Osteoblast (primary cell): Measurements from ENCODE around the gene ZNF185. TPM values are rescaled to one million over a fixed set of nuclear protein-coding genes. Genes with fewer than 3 reads are reported as not detected.

ENCODE experiments used
- DNase-seq: peaks from one replicate; pipeline ENCODE4 v3.0.0; 2011; ENCODE audit warnings: low spot score, mixed read lengths; ENCODE audit not compliant: insufficient read length; ENCODE audit errors: missing footprints
- H2AFZ ChIP-seq: 2 replicates; pipeline ENCODE4 v1.6.0; 2011; ENCODE audit warnings: mild to moderate bottlenecking, low read length
- H3K27ac ChIP-seq: 2 replicates; pipeline ENCODE4 v1.5.1; 2011; ENCODE audit warnings: mild to moderate bottlenecking, low read depth, low read length, moderate library complexity
- H3K27me3 ChIP-seq: 2 replicates; pipeline ENCODE4 v1.6.0; 2012; ENCODE audit warnings: mild to moderate bottlenecking, control low read depth, inconsistent platforms, low read length, moderate library complexity; ENCODE audit not compliant: insufficient read depth
- H3K36me3 ChIP-seq: 2 replicates; pipeline ENCODE4 v1.5.1; 2011; ENCODE audit warnings: mild to moderate bottlenecking, low read length, control low read depth, moderate library complexity; ENCODE audit not compliant: insufficient read depth
- H3K4me1 ChIP-seq: 2 replicates; pipeline ENCODE4 v1.5.1; 2011; ENCODE audit warnings: mild to moderate bottlenecking, low read length, control low read depth, moderate library complexity; ENCODE audit not compliant: insufficient read depth
- H3K4me2 ChIP-seq: 2 replicates; pipeline ENCODE4 v1.6.0; 2011; ENCODE audit warnings: mild to moderate bottlenecking, low read length; ENCODE audit not compliant: insufficient read depth
- H3K4me3 ChIP-seq: fragments of 200-600 bp; sonication (generic); 3 replicates; pipeline ENCODE4 v1.5.1; 2012; ENCODE audit warnings: mild to moderate bottlenecking, low read length, inconsistent platforms; ENCODE audit not compliant: insufficient read depth
- H3K79me2 ChIP-seq: 2 replicates; pipeline ENCODE4 v1.6.0; 2012; ENCODE audit warnings: mild to moderate bottlenecking, low read length, control low read depth, inconsistent platforms; ENCODE audit not compliant: insufficient read depth
- H3K9me3 ChIP-seq: 2 replicates; pipeline ENCODE4 v1.5.1; 2011; ENCODE audit warnings: low read depth, low read length, control low read depth
- H4K20me1 ChIP-seq: 2 replicates; pipeline ENCODE4 v1.6.0; 2012; ENCODE audit warnings: mild to moderate bottlenecking, low read length, control low read depth; ENCODE audit not compliant: insufficient read depth
- total RNA-seq: library from RNA; depleted of rRNA; stranded (reverse); fragments of >200 nt; gene quantifications from 2 replicates; pipeline ENCODE4 v1.2.3, GENCODE V29; 2012
- TF ChIP-seq, protein P1 (sequence below): IDR thresholded peaks from 2 replicates; pipeline ENCODE4 v1.5.1; 2011; ENCODE audit warnings: mild to moderate bottlenecking, low read depth, low read length, moderate library complexity; ENCODE audit errors: extremely low read depth

Gene ZNF185
- 1.1 and 1.2 TPM in 2 replicates for total RNA-seq

DNA sequence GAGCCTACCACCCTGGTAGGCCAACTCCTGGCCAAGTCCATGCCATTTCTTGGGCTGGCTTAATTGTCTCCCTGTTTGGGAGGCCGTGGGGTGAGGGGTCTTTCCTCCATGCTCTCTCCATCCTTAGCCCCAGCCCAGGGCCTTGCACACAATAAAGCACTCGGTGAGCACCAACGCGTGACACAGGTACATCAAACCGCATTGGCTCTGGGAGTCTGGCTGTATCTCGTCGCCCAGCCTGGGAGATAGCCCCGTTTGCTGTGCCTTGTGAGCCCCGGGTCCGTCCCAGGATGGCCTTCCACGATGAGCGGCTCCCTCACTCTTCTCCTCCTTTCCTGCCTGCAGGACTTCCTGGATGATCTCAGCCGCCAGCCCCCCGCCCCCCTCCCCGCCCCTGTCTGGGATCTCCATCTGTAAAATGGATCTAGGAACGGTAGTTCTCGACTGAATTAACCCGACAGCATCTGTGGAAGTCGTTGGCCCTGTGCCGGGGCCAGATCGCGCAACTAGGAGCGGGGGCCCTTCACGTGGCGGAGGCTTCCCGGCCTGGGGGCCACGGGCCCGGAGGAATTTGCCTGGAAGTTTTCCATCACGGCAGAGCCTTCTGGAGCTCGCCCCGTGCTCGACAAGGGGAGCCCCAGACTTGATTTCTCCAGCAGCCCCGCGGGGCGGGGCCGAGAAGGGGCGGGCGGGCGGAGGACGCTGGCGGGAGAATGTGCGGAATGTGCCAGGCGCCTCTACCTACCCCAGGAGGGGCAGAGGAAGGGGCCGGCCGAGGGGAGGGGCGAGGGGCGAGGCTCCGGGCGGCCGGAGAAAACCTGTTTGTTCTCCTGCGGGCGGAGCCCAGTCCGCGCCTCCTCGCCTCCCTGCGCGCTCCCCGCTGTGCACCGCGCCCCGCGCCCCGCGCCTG lies at the start of gene ZNF185:
Gene ZNF185 (plus strand): TSS at position 846 of the 910 bp plus-strand sequence. CDS start 16,423 bp downstream, outside the sequence.
- no peaks in the 10 kb centered on the region for H4K20me1 ChIP-seq
- H3K79me2 ChIP-seq = no peaks in the 10 kb centered on the region
- H3K4me3 ChIP-seq = peak within 1 kb of the TSS; percentile 43
- TF ChIP-seq, protein P1, sequence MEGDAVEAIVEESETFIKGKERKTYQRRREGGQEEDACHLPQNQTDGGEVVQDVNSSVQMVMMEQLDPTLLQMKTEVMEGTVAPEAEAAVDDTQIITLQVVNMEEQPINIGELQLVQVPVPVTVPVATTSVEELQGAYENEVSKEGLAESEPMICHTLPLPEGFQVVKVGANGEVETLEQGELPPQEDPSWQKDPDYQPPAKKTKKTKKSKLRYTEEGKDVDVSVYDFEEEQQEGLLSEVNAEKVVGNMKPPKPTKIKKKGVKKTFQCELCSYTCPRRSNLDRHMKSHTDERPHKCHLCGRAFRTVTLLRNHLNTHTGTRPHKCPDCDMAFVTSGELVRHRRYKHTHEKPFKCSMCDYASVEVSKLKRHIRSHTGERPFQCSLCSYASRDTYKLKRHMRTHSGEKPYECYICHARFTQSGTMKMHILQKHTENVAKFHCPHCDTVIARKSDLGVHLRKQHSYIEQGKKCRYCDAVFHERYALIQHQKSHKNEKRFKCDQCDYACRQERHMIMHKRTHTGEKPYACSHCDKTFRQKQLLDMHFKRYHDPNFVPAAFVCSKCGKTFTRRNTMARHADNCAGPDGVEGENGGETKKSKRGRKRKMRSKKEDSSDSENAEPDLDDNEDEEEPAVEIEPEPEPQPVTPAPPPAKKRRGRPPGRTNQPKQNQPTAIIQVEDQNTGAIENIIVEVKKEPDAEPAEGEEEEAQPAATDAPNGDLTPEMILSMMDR = no peak
- DNase-seq = peak; percentile 73
- H3K27ac ChIP-seq = no peak within 1 kb of the TSS
- no peak within 1 kb of the TSS for H2AFZ ChIP-seq
- H3K9me3 ChIP-seq = no peaks in the 10 kb centered on the region
- peak within 1 kb of the TSS; percentile 39 for H3K4me2 ChIP-seq
- H3K36me3 ChIP-seq = no peaks in the 10 kb centered on the region
- peaks cover 1% of the 10 kb centered on the region for H3K27me3 ChIP-seq
- peaks cover 20% of the 10 kb centered on the region for H3K4me1 ChIP-seq

DNA sequence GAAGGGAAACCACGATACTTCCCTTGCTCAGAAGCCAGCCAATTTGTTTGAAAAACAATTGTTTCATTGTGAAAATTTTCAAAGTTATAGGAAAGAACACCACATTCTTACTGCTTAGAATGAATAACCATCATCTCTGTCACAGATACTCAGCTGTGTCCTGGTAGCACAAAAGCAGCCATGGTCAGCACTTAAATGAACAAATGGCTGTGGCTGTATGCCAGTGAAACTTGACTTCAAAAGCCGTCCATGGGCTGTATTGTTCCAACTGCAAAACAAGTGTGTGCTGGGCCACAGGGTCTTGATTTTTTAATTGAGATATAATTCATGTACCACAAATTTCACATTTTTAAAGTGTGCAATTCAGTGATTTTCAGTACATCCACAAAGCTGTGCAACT lies 47.4 kb upstream of the ZNF185 start:
- Histone ChIP-seq H3K79me2 (peaks cover 8% of the 10 kb centered on the region), H3K4me3 (no peak overlapping the region), H3K36me3 (peaks cover 13% of the 10 kb centered on the region), H3K9me3 (no peaks in the 10 kb centered on the region), H2AFZ (no peak overlapping the region), H3K4me1 (no peaks in the 10 kb centered on the region), H3K27ac (no peak overlapping the region), H3K27me3 (no peaks in the 10 kb centered on the region), H4K20me1 (no peaks in the 10 kb centered on the region), H3K4me2 (no peak overlapping the region)
- TF ChIP-seq, protein P1 = no peak
- DNase-seq = no peak

DNA sequence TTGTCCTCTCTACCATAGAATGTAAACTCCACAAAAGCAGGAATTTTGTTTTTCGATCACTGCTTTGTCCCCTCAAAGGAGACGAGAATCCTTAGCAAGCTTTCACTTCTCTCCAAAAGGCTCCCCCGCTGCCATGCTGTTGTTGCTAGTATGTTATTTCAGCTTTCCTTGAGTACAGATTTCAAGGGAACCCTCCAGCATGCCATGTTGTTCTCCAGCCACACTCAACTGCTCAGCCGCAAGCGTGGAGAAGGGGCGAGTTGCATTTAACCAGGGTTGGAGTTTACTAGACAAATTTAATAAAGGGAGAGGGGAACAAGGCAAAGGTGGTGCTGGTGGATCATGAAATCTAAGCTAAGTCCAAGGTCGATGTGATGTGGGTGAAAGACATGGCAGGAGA lies 43.9 kb upstream of the ZNF185 start:
- H3K27ac ChIP-seq = no peak overlapping the region
- H3K27me3 ChIP-seq = no peaks in the 10 kb centered on the region
- no peaks in the 10 kb centered on the region for H3K9me3 ChIP-seq
- TF ChIP-seq, protein P1 = no peak
- peaks cover 15% of the 10 kb centered on the region for H3K36me3 ChIP-seq
- no peak overlapping the region for H2AFZ ChIP-seq
- H4K20me1 ChIP-seq = no peaks in the 10 kb centered on the region
- no peak overlapping the region for H3K4me3 ChIP-seq
- H3K4me2 ChIP-seq = no peak overlapping the region
- DNase-seq = no peak
- H3K79me2 ChIP-seq = no peaks in the 10 kb centered on the region
- no peaks in the 10 kb centered on the region for H3K4me1 ChIP-seq

DNA sequence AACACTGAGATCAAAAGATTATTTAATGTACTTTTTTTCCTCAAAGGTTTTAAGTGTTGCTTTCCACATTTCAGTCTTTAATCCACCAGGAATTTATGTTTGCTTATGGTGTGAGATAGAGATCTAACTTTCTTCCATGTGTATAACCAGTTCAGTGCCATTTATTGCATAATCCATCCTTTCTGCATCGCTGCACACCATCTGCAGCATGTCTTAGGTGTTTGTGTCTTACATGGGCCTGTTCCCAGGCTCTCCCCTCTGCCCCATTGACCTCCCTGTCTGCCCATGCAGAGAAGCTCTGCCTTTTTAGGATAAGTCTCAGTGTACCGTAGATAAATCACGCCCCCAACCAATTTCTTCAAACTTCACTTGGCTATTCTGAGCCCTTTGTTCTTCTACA lies 36.8 kb upstream of the ZNF185 start:
- DNase-seq = no peak
- no peaks in the 10 kb centered on the region for H3K9me3 ChIP-seq
- no peak overlapping the region for H2AFZ ChIP-seq
- no peak overlapping the region for H3K27ac ChIP-seq
- no peak overlapping the region for H3K4me3 ChIP-seq
- peaks cover 8% of the 10 kb centered on the region for H3K36me3 ChIP-seq
- no peak overlapping the region for H3K4me2 ChIP-seq
- no peaks in the 10 kb centered on the region for H3K27me3 ChIP-seq
- H4K20me1 ChIP-seq = no peaks in the 10 kb centered on the region
- H3K4me1 ChIP-seq = no peaks in the 10 kb centered on the region
- H3K79me2 ChIP-seq = no peaks in the 10 kb centered on the region
- TF ChIP-seq, protein P1 = no peak
